Mammary epithelial cell (primary cell): ENCODE data around the gene SLC12A9.

Source experiments
- EZH2 ChIP-seq: IDR thresholded peaks from 2 replicates; pipeline ENCODE4 v1.6.1; 2012; ENCODE audit warnings: low read length, inconsistent platforms, borderline replicate concordance
- TF ChIP-seq, protein P1 (sequence below), 2 donors: IDR thresholded peaks in 1 of 2; conservative IDR thresholded peaks in 1 of 2; 2 replicates each; pipeline ENCODE4 v1.5.1; 2011 to 2012; ENCODE audit warnings: inconsistent platforms in 2 of 2, low read length in 2 of 2, mild to moderate bottlenecking in 2 of 2, control low read depth in 1 of 2, low read depth in 1 of 2; ENCODE audit not compliant: insufficient read depth in 1 of 2; ENCODE audit errors: extremely low read depth in 1 of 2

- TF ChIP-seq, protein P1, sequence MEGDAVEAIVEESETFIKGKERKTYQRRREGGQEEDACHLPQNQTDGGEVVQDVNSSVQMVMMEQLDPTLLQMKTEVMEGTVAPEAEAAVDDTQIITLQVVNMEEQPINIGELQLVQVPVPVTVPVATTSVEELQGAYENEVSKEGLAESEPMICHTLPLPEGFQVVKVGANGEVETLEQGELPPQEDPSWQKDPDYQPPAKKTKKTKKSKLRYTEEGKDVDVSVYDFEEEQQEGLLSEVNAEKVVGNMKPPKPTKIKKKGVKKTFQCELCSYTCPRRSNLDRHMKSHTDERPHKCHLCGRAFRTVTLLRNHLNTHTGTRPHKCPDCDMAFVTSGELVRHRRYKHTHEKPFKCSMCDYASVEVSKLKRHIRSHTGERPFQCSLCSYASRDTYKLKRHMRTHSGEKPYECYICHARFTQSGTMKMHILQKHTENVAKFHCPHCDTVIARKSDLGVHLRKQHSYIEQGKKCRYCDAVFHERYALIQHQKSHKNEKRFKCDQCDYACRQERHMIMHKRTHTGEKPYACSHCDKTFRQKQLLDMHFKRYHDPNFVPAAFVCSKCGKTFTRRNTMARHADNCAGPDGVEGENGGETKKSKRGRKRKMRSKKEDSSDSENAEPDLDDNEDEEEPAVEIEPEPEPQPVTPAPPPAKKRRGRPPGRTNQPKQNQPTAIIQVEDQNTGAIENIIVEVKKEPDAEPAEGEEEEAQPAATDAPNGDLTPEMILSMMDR (conservative IDR thresholded peaks at IDR 0.05 in 1 of 2, IDR thresholded peaks at IDR 0.05 in 1 of 2; ENCODE audit: extremely low read depth in 1 of 2, insufficient read depth in 1 of 2, low read depth in 1 of 2, low read length in 2 of 2), result no peak
- no peak for TF ChIP-seq EZH2
Observed at GRCh38 chr7:100891568-100892247, 39.2 kb downstream of the SLC12A9 start.
